Tibial nerve (tissue), 3 donors: ENCODE data around the gene CRIP2.

Experiments used
- POLR2A ChIP-seq, 2 donors: fragments of 450-650 bp; IDR thresholded peaks; one replicate each; pipeline ENCODE4 v1.6.1; 2017; ENCODE audit warnings: antibody characterized with exemption in 2 of 2, mild to moderate bottlenecking in 2 of 2, moderate library complexity in 2 of 2
- TF ChIP-seq, protein P1 (sequence below), 5 experiments: fragments of 200-600 bp in 3 of 5; fragments of 450-650 bp in 2 of 5; sonication (generic) in 3 of 5; IDR thresholded peaks; one replicate each; pipeline ENCODE4 v1.5.1; 2016 to 2019; ENCODE audit warnings: antibody characterized with exemption in 5 of 5, mild to moderate bottlenecking in 3 of 5, moderate library complexity in 2 of 5

DNA sequence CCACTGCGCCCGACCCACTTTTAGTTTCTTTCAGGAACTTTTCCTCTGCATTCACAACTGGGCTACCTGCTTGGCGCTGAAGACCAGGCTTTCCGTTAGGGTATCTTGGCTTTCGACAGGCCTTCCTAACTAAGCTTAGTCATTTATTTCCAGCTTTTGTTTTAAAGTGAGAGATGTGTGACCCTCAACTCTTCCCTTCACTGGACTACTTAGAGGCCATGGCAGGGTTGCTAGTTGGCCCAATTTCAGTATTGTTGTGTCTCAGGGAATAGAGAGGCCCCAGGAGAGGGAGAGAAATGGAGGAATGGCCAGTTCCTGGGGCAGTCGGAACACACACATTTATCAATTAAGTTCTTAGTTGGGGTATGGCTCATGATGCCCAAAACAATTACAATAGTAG is 44.6 kb upstream of the CRIP2 start:
- TF ChIP-seq, protein P1, sequence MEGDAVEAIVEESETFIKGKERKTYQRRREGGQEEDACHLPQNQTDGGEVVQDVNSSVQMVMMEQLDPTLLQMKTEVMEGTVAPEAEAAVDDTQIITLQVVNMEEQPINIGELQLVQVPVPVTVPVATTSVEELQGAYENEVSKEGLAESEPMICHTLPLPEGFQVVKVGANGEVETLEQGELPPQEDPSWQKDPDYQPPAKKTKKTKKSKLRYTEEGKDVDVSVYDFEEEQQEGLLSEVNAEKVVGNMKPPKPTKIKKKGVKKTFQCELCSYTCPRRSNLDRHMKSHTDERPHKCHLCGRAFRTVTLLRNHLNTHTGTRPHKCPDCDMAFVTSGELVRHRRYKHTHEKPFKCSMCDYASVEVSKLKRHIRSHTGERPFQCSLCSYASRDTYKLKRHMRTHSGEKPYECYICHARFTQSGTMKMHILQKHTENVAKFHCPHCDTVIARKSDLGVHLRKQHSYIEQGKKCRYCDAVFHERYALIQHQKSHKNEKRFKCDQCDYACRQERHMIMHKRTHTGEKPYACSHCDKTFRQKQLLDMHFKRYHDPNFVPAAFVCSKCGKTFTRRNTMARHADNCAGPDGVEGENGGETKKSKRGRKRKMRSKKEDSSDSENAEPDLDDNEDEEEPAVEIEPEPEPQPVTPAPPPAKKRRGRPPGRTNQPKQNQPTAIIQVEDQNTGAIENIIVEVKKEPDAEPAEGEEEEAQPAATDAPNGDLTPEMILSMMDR (IDR thresholded peaks at IDR 0.05), result no peak
- no peak for TF ChIP-seq POLR2A (IDR thresholded peaks at IDR 0.05)
